ENCODE results near the gene MBD4. TPM values are rescaled to one million over a fixed set of nuclear protein-coding genes. Genes with fewer than 3 reads are reported as not detected.

MBD4 gene
- total RNA-seq, 1 experiment from 2014 or later, result 36.9 TPM

DNA sequence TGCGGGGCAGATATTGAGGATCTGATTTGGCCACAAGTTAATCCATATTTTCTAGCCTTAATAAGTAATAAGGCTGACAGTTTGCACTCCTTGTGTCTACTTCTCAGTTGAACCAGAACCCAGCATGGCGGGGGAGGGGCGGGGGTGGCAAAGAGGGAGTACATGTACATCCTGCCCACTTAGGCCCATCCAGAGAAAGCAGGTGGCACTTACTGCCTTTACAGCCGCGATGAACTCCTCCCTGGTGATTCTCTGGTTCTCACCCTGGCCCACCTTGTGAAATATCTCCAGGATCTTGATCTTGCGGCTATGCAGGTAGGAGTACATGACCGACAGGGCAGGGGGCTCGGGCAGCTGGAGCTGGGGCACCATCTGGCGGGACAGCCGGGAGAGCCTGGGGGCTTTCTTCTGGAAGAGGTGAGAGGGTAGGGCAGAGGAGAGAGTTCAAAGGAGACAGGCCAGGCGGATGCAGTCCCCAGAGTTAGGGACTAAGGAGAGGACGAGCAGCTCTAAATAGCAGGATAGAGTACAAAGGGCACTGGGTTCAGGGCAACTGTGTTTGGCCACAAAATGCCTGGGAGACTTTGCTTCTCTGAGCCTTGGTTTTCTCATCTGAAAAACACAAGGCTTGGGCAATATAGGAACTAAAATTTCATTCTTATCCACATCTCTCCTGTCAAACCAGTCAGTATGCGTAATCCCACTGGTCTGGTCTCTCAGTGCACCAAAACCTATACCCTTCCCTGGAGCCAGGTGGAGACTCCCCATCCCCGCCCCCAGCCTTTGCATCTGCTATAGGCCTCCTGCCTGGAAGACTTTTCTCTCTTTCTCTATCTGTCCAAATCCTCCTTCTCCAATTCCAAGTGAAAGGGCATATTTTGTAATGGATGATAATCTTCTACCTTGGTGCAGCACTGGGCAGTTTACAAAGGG is 21.4 kb downstream of the MBD4 start:
- peaks cover 26% of the 10 kb centered on the region for H3K27me3 Mint-ChIP-seq (ENCODE audit: low read depth)
- ChIA-PET CTCF (no interaction called here), POLR2A (no interaction called here)
- TF ChIP-seq ZNF532 (CRISPR knock-in tag; IDR thresholded peaks at IDR 0.05; ENCODE audit: borderline replicate concordance) (no peak), ZNF396 (CRISPR knock-in tag; IDR thresholded peaks at IDR 0.05; ENCODE audit: borderline replicate concordance) (no peak), TP53 (CRISPR knock-in tag; IDR thresholded peaks at IDR 0.05) (no peak), NFE2L1 (CRISPR knock-in tag; IDR thresholded peaks at IDR 0.05) (no peak), SMAD4 (CRISPR knock-in tag; IDR thresholded peaks at IDR 0.05) (no peak), FOXJ3 (CRISPR knock-in tag; IDR thresholded peaks at IDR 0.05; ENCODE audit: borderline replicate concordance) (no peak), ZNF317 (CRISPR knock-in tag; IDR thresholded peaks at IDR 0.05; ENCODE audit: borderline replicate concordance, low read depth) (no peak), NR3C1 (CRISPR knock-in tag; conservative IDR thresholded peaks at IDR 0.05; ENCODE audit: low read depth) (no peak), ATF1 (CRISPR knock-in tag; IDR thresholded peaks at IDR 0.05) (no peak), PRDM15 (CRISPR knock-in tag; IDR thresholded peaks at IDR 0.05) (no peak)
- TF ChIP-seq, protein P1, sequence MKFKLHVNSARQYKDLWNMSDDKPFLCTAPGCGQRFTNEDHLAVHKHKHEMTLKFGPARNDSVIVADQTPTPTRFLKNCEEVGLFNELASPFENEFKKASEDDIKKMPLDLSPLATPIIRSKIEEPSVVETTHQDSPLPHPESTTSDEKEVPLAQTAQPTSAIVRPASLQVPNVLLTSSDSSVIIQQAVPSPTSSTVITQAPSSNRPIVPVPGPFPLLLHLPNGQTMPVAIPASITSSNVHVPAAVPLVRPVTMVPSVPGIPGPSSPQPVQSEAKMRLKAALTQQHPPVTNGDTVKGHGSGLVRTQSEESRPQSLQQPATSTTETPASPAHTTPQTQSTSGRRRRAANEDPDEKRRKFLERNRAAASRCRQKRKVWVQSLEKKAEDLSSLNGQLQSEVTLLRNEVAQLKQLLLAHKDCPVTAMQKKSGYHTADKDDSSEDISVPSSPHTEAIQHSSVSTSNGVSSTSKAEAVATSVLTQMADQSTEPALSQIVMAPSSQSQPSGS (CRISPR knock-in tag; IDR thresholded peaks at IDR 0.05; ENCODE audit: borderline replicate concordance, low read depth), result no peak
- TF ChIP-seq, protein P2, sequence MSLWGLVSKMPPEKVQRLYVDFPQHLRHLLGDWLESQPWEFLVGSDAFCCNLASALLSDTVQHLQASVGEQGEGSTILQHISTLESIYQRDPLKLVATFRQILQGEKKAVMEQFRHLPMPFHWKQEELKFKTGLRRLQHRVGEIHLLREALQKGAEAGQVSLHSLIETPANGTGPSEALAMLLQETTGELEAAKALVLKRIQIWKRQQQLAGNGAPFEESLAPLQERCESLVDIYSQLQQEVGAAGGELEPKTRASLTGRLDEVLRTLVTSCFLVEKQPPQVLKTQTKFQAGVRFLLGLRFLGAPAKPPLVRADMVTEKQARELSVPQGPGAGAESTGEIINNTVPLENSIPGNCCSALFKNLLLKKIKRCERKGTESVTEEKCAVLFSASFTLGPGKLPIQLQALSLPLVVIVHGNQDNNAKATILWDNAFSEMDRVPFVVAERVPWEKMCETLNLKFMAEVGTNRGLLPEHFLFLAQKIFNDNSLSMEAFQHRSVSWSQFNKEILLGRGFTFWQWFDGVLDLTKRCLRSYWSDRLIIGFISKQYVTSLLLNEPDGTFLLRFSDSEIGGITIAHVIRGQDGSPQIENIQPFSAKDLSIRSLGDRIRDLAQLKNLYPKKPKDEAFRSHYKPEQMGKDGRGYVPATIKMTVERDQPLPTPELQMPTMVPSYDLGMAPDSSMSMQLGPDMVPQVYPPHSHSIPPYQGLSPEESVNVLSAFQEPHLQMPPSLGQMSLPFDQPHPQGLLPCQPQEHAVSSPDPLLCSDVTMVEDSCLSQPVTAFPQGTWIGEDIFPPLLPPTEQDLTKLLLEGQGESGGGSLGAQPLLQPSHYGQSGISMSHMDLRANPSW (CRISPR knock-in tag; conservative IDR thresholded peaks at IDR 0.05; ENCODE audit: low read depth), result no peak
- TF ChIP-seq, protein P3, sequence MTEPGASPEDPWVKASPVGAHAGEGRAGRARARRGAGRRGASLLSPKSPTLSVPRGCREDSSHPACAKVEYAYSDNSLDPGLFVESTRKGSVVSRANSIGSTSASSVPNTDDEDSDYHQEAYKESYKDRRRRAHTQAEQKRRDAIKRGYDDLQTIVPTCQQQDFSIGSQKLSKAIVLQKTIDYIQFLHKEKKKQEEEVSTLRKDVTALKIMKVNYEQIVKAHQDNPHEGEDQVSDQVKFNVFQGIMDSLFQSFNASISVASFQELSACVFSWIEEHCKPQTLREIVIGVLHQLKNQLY (CRISPR knock-in tag; IDR thresholded peaks at IDR 0.05), result no peak
- TF ChIP-seq, protein P4, sequence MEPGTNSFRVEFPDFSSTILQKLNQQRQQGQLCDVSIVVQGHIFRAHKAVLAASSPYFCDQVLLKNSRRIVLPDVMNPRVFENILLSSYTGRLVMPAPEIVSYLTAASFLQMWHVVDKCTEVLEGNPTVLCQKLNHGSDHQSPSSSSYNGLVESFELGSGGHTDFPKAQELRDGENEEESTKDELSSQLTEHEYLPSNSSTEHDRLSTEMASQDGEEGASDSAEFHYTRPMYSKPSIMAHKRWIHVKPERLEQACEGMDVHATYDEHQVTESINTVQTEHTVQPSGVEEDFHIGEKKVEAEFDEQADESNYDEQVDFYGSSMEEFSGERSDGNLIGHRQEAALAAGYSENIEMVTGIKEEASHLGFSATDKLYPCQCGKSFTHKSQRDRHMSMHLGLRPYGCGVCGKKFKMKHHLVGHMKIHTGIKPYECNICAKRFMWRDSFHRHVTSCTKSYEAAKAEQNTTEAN (CRISPR knock-in tag; IDR thresholded peaks at IDR 0.05), result no peak
- TF ChIP-seq, protein P5, sequence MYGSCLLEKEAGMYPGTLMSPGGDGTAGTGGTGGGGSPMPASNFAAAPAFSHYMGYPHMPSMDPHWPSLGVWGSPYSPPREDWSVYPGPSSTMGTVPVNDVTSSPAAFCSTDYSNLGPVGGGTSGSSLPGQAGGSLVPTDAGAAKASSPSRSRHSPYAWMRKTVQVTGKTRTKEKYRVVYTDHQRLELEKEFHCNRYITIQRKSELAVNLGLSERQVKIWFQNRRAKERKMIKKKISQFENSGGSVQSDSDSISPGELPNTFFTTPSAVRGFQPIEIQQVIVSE (CRISPR knock-in tag; IDR thresholded peaks at IDR 0.05; ENCODE audit: borderline replicate concordance), result no peak
- TF ChIP-seq, protein P6, sequence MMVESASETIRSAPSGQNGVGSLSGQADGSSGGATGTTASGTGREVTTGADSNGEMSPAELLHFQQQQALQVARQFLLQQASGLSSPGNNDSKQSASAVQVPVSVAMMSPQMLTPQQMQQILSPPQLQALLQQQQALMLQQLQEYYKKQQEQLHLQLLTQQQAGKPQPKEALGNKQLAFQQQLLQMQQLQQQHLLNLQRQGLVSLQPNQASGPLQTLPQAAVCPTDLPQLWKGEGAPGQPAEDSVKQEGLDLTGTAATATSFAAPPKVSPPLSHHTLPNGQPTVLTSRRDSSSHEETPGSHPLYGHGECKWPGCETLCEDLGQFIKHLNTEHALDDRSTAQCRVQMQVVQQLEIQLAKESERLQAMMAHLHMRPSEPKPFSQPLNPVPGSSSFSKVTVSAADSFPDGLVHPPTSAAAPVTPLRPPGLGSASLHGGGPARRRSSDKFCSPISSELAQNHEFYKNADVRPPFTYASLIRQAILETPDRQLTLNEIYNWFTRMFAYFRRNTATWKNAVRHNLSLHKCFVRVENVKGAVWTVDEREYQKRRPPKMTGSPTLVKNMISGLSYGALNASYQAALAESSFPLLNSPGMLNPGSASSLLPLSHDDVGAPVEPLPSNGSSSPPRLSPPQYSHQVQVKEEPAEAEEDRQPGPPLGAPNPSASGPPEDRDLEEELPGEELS (CRISPR knock-in tag; IDR thresholded peaks at IDR 0.05), result no peak

More for the DNA sequence above, 21.4 kb downstream of the MBD4 start:
- no peak overlapping the region for H3K27ac Mint-ChIP-seq
- no peak overlapping the region for H3K4me3 Mint-ChIP-seq
- no peaks in the 10 kb centered on the region for H3K9me3 Mint-ChIP-seq
- H3K4me1 Mint-ChIP-seq, result 0 out of 2 replicates have a peak, but pooled peaks cover 3% of the 10 kb centered on the region
- DNase-seq (ENCODE audit: low spot score), result no peak
- no peaks in the 10 kb centered on the region for H3K36me3 Mint-ChIP-seq
- ATAC-seq, result peak; percentile 54
